Thymus (tissue), 11 donors: ENCODE measurements around the gene ZNF496. TPM values are rescaled to one million over a fixed set of nuclear protein-coding genes. Genes with fewer than 3 reads are reported as not detected.

Experiments used
- DNase-seq, 9 donors: peaks; one replicate each; pipeline ENCODE4 v3.0.0-alpha.2; 2013; ENCODE audit warnings: low spot score in 9 of 9, low read depth in 6 of 9, missing footprints in 1 of 9
- H3K27ac ChIP-seq, 2 donors: one replicate each; pipeline ENCODE4 v1.5.1; 2013; ENCODE audit warnings: control low read depth in 1 of 2, low read depth in 1 of 2, low read length in 1 of 2, mild to moderate bottlenecking in 1 of 2, moderate library complexity in 1 of 2
- H3K27me3 ChIP-seq, 2 donors: one replicate each; pipeline ENCODE4 v1.5.1; 2013; ENCODE audit warnings: low read length in 1 of 2; ENCODE audit not compliant: control insufficient read depth in 2 of 2, insufficient read depth in 1 of 2
- H3K36me3 ChIP-seq, 2 donors: one replicate each; pipeline ENCODE4 v1.5.1; 2013; ENCODE audit warnings: low read length in 1 of 2, mild to moderate bottlenecking in 1 of 2, moderate library complexity in 1 of 2; ENCODE audit not compliant: control insufficient read depth in 2 of 2, insufficient read depth in 2 of 2
- H3K4me1 ChIP-seq, 2 donors: one replicate each; pipeline ENCODE4 v1.5.1; 2013; ENCODE audit warnings: low read length in 2 of 2; ENCODE audit not compliant: control insufficient read depth in 2 of 2, insufficient read depth in 2 of 2
- H3K4me3 ChIP-seq, 2 donors: one replicate each; pipeline ENCODE4 v1.5.1; 2013; ENCODE audit warnings: low read length in 2 of 2, control low read depth in 1 of 2, mild to moderate bottlenecking in 1 of 2
- H3K9me3 ChIP-seq, 2 donors: one replicate each; pipeline ENCODE4 v1.5.1; 2013; ENCODE audit warnings: low read length in 1 of 2, mild to moderate bottlenecking in 1 of 2; ENCODE audit not compliant: control insufficient read depth in 2 of 2, insufficient read depth in 1 of 2
- WGBS: extraction: QIAGEN DNeasy Blood & Tissue Kit; methylation state at CpG from one replicate; pipeline ENCODE4 v1.1.7; 2013; 5-methylcytosine and 5-hydroxymethylcytosine counted together
- polyA plus RNA-seq: library from polyadenylated mRNA; stranded (reverse); fragments of 200-250 nt; gene quantifications from one replicate; pipeline ENCODE4 v1.2.3, GENCODE V29; 2013
- total RNA-seq: library from RNA; stranded (reverse); fragments of 120-200 nt; gene quantifications from one replicate; pipeline ENCODE4 v1.2.4, GENCODE V29; 2013
- donor health status: healthy.

Gene ZNF496
- total and polyA plus RNA-seq, 2 donors, result 21.8 to 40.0 TPM

GRCh38 chr1:247352175-247352574 is 20.5 kb upstream of the ZNF496 start:
- Histone ChIP-seq H3K27ac (no peak overlapping the region), H3K36me3 (no peaks in the 10 kb centered on the region), H3K4me1 (peaks cover 11 to 13% of the 10 kb centered on the region in 2 donors), H3K27me3 (peaks cover 0 to 9% of the 10 kb centered on the region in 2 donors), H3K9me3 (peaks cover 0 to 11% of the 10 kb centered on the region in 2 donors), H3K4me3 (no peak overlapping the region)
- WGBS, result 99% methylated on average over 3 of the region's 3 CpGs
- DNase-seq, result no peak

- WGBS, result 98% methylated on average over 1 of the region's 1 CpG
- peaks cover 11 to 13% of the 10 kb centered on the region in 2 donors for H3K4me1 ChIP-seq
- H3K4me3 ChIP-seq, result no peak overlapping the region
- H3K27me3 ChIP-seq, result peaks cover 0 to 9% of the 10 kb centered on the region in 2 donors
- DNase-seq, result no peak
- H3K27ac ChIP-seq, result no peak overlapping the region
- H3K9me3 ChIP-seq, result peaks cover 0 to 11% of the 10 kb centered on the region in 2 donors
- no peaks in the 10 kb centered on the region for H3K36me3 ChIP-seq
Measured at GRCh38 chr1:247350587-247350986, 18.9 kb upstream of the ZNF496 start.

GRCh38 chr1:247347477-247348222 is 16.0 kb upstream of the ZNF496 start:
- H3K27ac ChIP-seq, result no peak overlapping the region
- WGBS, result 17% methylated on average over 31 of the region's 31 CpGs
- peak overlapping the region in 1 of 2 donors; percentile 40 for H3K4me3 ChIP-seq
- peaks cover 0 to 5% of the 10 kb centered on the region in 2 donors for H3K9me3 ChIP-seq
- H3K27me3 ChIP-seq, result peaks cover 0 to 9% of the 10 kb centered on the region in 2 donors
- peak in 1 of 9 donors; percentile 48 for DNase-seq
- H3K36me3 ChIP-seq, result peaks cover 0 to 2% of the 10 kb centered on the region in 2 donors
- H3K4me1 ChIP-seq, result peaks cover 11 to 13% of the 10 kb centered on the region in 2 donors

GRCh38 chr1:247345881-247346280 is 14.2 kb upstream of the ZNF496 start:
- WGBS, result 97% methylated on average over 4 of the region's 4 CpGs
- Histone ChIP-seq H3K9me3 (peaks cover 0 to 3% of the 10 kb centered on the region in 2 donors), H3K27ac (no peak overlapping the region), H3K4me3 (no peak overlapping the region), H3K4me1 (peaks cover 11 to 13% of the 10 kb centered on the region in 2 donors), H3K36me3 (peaks cover 7 to 9% of the 10 kb centered on the region in 2 donors), H3K27me3 (peaks cover 0 to 9% of the 10 kb centered on the region in 2 donors)
- no peak for DNase-seq

GRCh38 chr1:247343801-247344200 is 12.1 kb upstream of the ZNF496 start:
- 98% methylated on average over 1 of the region's 1 CpG for WGBS
- DNase-seq, result no peak
- Histone ChIP-seq H3K9me3 (peaks cover 0 to 2% of the 10 kb centered on the region in 2 donors), H3K4me3 (no peak overlapping the region), H3K27ac (no peak overlapping the region), H3K4me1 (peaks cover 8 to 11% of the 10 kb centered on the region in 2 donors), H3K36me3 (peaks cover 15 to 28% of the 10 kb centered on the region in 2 donors), H3K27me3 (peaks cover 0 to 9% of the 10 kb centered on the region in 2 donors)

- 96% methylated on average over 3 of the region's 3 CpGs for WGBS
- Histone ChIP-seq H3K27ac (no peak overlapping the region), H3K4me1 (peaks cover 41 to 44% of the 10 kb centered on the region in 2 donors), H3K36me3 (peaks cover 18 to 41% of the 10 kb centered on the region in 2 donors), H3K9me3 (peaks cover 0 to 2% of the 10 kb centered on the region in 2 donors), H3K4me3 (no peak overlapping the region), H3K27me3 (no peaks in the 10 kb centered on the region)
- no peak for DNase-seq
Measured at GRCh38 chr1:247338723-247339275, 7.1 kb upstream of the ZNF496 start.

GRCh38 chr1:247337961-247338360 is 6.3 kb upstream of the ZNF496 start:
- Histone ChIP-seq H3K36me3 (peaks cover 18 to 48% of the 10 kb centered on the region in 2 donors), H3K27ac (no peak overlapping the region), H3K27me3 (no peaks in the 10 kb centered on the region), H3K4me3 (no peak overlapping the region), H3K9me3 (peaks cover 0 to 2% of the 10 kb centered on the region in 2 donors), H3K4me1 (peaks cover 49 to 52% of the 10 kb centered on the region in 2 donors)
- 91% methylated on average over 11 of the region's 11 CpGs for WGBS
- no peak for DNase-seq

GRCh38 chr1:247337250-247337746 is 5.6 kb upstream of the ZNF496 start:
- Histone ChIP-seq H3K27ac (no peak overlapping the region), H3K9me3 (peaks cover 0 to 4% of the 10 kb centered on the region in 2 donors), H3K4me3 (no peak overlapping the region), H3K27me3 (no peaks in the 10 kb centered on the region), H3K36me3 (peaks cover 18 to 45% of the 10 kb centered on the region in 2 donors), H3K4me1 (peaks cover 50 to 59% of the 10 kb centered on the region in 2 donors)
- 89% methylated on average over 10 of the region's 10 CpGs for WGBS
- no peak for DNase-seq

GRCh38 chr1:247336390-247336789 is 4.7 kb upstream of the ZNF496 start:
- H3K27ac ChIP-seq, result peak overlapping the region in 1 of 2 donors; percentile 59
- peak in 1 of 9 donors; percentile 49 for DNase-seq
- peaks cover 50 to 60% of the 10 kb centered on the region in 2 donors for H3K4me1 ChIP-seq
- no peaks in the 10 kb centered on the region for H3K27me3 ChIP-seq
- H3K9me3 ChIP-seq, result peaks cover 0 to 4% of the 10 kb centered on the region in 2 donors
- no peak overlapping the region for H3K4me3 ChIP-seq
- peaks cover 14 to 44% of the 10 kb centered on the region in 2 donors for H3K36me3 ChIP-seq
- WGBS, result 87% methylated on average over 7 of the region's 7 CpGs
